DOHH2 (cell line): ENCODE results near the gene CD9.

Experiments
- H3F3A ChIP-seq: fragments of 200-600 bp; sonication (generic), shearing (Covaris generic); 2 replicates; pipeline ENCODE4 v1.6.0; 2016; ENCODE audit warnings: antibody characterized with exemption, mild to moderate bottlenecking; ENCODE audit not compliant: control insufficient read depth, insufficient read depth
- H3K27ac ChIP-seq: fragments of 200-600 bp; sonication (generic); 2 replicates; pipeline ENCODE4 v1.5.1; 2014; ENCODE audit warnings: low read depth, mild to moderate bottlenecking, low read length, moderate library complexity
- H3K27me3 ChIP-seq: fragments of 200-600 bp; sonication (generic); 2 replicates; pipeline ENCODE4 v1.6.1; 2014; ENCODE audit warnings: mild to moderate bottlenecking, low read length, mixed read lengths; ENCODE audit not compliant: control insufficient read depth
- H3K36me3 ChIP-seq: fragments of 200-600 bp; sonication (generic); 2 replicates; pipeline ENCODE4 v1.6.1; 2014; ENCODE audit warnings: mild to moderate bottlenecking, low read length, moderate library complexity, mixed read lengths; ENCODE audit not compliant: control insufficient read depth
- H3K4me1 ChIP-seq: fragments of 200-600 bp; sonication (generic); 2 replicates; pipeline ENCODE4 v1.6.1; 2014; ENCODE audit warnings: mild to moderate bottlenecking, low read length, mixed read lengths; ENCODE audit not compliant: control insufficient read depth
- H3K4me2 ChIP-seq: fragments of 200-600 bp; sonication (generic); 2 replicates; pipeline ENCODE4 v1.6.0; 2014; ENCODE audit warnings: mild to moderate bottlenecking, low read length, moderate library complexity
- H3K4me3 ChIP-seq: fragments of 200-600 bp; sonication (generic); 2 replicates; pipeline ENCODE4 v1.5.1; 2014; ENCODE audit warnings: mild to moderate bottlenecking, low read length, mixed read lengths
- H3K79me2 ChIP-seq: fragments of 200-600 bp; sonication (generic); 2 replicates; pipeline ENCODE4 v1.6.1; 2014; ENCODE audit warnings: mild to moderate bottlenecking, low read length, mixed read lengths; ENCODE audit not compliant: control insufficient read depth
- H3K9me2 ChIP-seq: fragments of 200-600 bp; sonication (generic); replicated peaks from 2 replicates; pipeline ENCODE4 v1.6.1; 2014; ENCODE audit warnings: mild to moderate bottlenecking, low read length, mixed read lengths; ENCODE audit not compliant: control insufficient read depth
- H3K9me3 ChIP-seq: fragments of 200-600 bp; sonication (generic); 2 replicates; pipeline ENCODE4 v1.6.1; 2014; ENCODE audit warnings: antibody characterized with exemption, low read length, mixed read lengths; ENCODE audit not compliant: control insufficient read depth, insufficient read depth
- H4K20me1 ChIP-seq: fragments of 200-600 bp; sonication (generic); 2 replicates; pipeline ENCODE4 v1.6.0; 2014; ENCODE audit warnings: low read depth, mild to moderate bottlenecking, antibody characterized with exemption, low read length, moderate library complexity; ENCODE audit not compliant: control insufficient read depth, insufficient read depth
- EZH2phosphoT487 ChIP-seq: fragments of 200-600 bp; sonication (generic); IDR thresholded peaks from 2 replicates; pipeline ENCODE4 v1.6.1; 2017; ENCODE audit warnings: borderline replicate concordance, mild to moderate bottlenecking, antibody characterized with exemption, low read length, moderate library complexity, mixed read lengths
- TF ChIP-seq, protein P1 (sequence below): fragments of 200-600 bp; sonication (generic); IDR thresholded peaks from one replicate; pipeline ENCODE4 v1.5.1; 2014; ENCODE audit warnings: antibody characterized with exemption, mild to moderate bottlenecking, low read depth, low read length; ENCODE audit not compliant: poor library complexity, severe bottlenecking

The CD9 gene

DNA sequence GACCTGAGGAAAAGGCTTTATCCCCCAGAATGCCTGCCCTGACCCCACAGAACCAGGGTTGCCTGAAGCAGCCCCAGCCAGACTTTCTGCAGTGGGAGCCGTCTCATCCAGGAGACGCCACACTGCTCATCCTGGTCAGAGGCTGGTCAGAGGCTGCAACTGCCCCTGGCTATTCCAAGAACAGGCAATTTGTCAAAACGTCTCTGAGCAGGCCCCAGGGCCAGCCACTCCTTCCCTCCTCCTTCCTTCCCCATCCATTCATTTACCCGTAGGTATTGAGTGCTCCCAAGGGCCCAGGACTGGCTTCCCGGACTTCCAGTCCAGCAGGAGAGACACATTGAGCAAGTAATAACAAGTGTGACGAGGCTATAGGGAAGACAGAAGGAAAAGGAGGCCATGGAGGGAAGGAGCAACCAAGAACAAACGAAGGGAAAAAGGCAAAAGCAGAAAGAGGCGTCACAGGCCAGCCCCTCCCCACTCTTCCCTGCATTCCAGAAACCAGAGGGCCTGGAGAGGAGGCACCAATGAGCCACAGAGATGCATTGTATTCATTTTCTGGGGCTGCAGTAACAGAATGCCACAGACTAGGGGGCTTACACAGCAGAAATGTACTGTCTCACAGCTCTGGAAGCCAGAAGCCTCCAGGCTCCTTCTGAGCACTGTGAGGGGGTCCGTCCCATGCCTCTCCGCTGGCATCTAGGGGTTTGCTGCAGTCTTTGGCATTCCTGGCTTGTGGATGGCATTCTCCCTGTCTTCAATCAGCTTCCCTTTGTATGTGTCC, 21.0 kb upstream of the CD9 start:
- H3K4me3 ChIP-seq = no peak overlapping the region
- H3K36me3 ChIP-seq = no peaks in the 10 kb centered on the region
- no peak overlapping the region for H3K4me2 ChIP-seq
- no peaks in the 10 kb centered on the region for H3F3A ChIP-seq
- H3K27me3 ChIP-seq = no peaks in the 10 kb centered on the region
- H3K79me2 ChIP-seq = no peaks in the 10 kb centered on the region
- H3K9me2 ChIP-seq = no peaks in the 10 kb centered on the region
- TF ChIP-seq, protein P1, sequence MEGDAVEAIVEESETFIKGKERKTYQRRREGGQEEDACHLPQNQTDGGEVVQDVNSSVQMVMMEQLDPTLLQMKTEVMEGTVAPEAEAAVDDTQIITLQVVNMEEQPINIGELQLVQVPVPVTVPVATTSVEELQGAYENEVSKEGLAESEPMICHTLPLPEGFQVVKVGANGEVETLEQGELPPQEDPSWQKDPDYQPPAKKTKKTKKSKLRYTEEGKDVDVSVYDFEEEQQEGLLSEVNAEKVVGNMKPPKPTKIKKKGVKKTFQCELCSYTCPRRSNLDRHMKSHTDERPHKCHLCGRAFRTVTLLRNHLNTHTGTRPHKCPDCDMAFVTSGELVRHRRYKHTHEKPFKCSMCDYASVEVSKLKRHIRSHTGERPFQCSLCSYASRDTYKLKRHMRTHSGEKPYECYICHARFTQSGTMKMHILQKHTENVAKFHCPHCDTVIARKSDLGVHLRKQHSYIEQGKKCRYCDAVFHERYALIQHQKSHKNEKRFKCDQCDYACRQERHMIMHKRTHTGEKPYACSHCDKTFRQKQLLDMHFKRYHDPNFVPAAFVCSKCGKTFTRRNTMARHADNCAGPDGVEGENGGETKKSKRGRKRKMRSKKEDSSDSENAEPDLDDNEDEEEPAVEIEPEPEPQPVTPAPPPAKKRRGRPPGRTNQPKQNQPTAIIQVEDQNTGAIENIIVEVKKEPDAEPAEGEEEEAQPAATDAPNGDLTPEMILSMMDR = no peak
- no peak for TF ChIP-seq EZH2phosphoT487
- no peaks in the 10 kb centered on the region for H3K4me1 ChIP-seq
- H4K20me1 ChIP-seq = no peaks in the 10 kb centered on the region
- no peak overlapping the region for H3K27ac ChIP-seq
- no peaks in the 10 kb centered on the region for H3K9me3 ChIP-seq

DNA sequence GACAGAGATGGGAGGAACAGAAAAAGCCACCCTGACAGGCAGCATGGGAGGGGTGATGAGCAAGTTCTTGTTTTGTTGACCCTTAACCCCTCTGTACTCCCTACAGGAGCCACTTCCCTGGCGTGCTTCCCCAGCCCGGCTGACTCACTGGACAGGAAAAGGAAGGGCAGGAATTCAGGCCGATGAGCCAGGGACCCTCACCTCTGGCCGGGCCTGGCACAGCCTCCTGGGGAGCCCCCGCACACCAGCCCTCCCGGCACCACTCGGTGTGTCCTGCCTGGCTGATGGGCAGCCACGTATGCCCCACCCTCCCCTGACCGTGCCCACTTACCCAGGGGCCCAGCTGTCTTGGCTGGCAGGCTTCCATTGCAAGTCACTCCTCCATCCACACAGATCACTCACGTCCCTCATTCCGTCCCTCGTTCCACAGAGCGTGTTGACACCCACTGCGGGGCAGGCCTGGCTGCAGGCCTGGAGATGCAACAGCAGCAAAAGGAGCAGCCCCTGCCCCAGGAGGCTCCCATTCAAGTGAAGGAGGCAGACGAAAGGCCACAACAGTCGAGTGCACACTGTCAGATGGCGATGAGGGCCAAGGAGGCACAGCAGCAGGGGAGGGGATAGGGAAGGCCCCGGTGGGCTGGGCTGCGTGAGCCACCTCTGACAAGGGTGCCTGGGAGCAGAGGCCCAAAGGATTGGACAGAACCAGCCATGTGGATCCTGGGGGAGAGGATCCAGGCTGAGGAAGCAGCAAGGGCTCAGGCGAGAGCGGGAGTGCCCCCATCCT, 19.7 kb upstream of the CD9 start:
- no peaks in the 10 kb centered on the region for H3K4me1 ChIP-seq
- H3K4me2 ChIP-seq = no peak overlapping the region

DNA sequence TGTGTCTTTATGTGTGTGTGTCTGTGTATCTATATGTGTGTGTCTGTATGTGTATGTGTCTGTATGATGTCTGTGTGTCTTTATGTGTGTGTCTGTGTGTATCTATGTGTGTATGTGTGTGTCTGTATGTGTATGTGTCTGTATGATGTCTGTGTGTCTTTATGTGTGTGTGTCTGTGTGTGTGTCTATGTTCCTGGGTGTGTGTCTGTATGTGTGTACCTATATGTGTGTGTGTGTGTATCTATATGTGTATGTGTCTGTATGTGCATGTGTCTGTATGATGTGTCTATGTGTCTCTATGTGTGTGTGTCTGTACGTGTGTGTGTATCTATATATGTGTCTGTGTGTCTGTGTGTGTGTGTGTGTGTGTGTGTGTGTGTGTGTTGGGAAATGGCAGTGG, 19.0 kb upstream of the CD9 start:
- no peak overlapping the region for H3K4me2 ChIP-seq
- H3K79me2 ChIP-seq = no peaks in the 10 kb centered on the region
- no peaks in the 10 kb centered on the region for H3K36me3 ChIP-seq
- no peak for TF ChIP-seq EZH2phosphoT487
- TF ChIP-seq, protein P1 = no peak
- H3K4me3 ChIP-seq = no peak overlapping the region
- H3K27ac ChIP-seq = no peak overlapping the region
- H3F3A ChIP-seq = no peaks in the 10 kb centered on the region
- H3K9me2 ChIP-seq = no peaks in the 10 kb centered on the region
- H3K4me1 ChIP-seq = no peaks in the 10 kb centered on the region
- H3K27me3 ChIP-seq = no peaks in the 10 kb centered on the region
- no peaks in the 10 kb centered on the region for H4K20me1 ChIP-seq
- no peaks in the 10 kb centered on the region for H3K9me3 ChIP-seq

More for the DNA sequence above, 19.7 kb upstream of the CD9 start:
- Histone ChIP-seq H3K27ac (no peak overlapping the region), H3K36me3 (no peaks in the 10 kb centered on the region), H3K4me3 (no peak overlapping the region), H4K20me1 (no peaks in the 10 kb centered on the region), H3K79me2 (no peaks in the 10 kb centered on the region), H3K9me2 (no peaks in the 10 kb centered on the region), H3K9me3 (no peaks in the 10 kb centered on the region), H3K27me3 (no peaks in the 10 kb centered on the region), H3F3A (no peaks in the 10 kb centered on the region)
- TF ChIP-seq, protein P1 = no peak
- TF ChIP-seq EZH2phosphoT487 = no peak
